ENCODE data around the gene POLR1B.

DNA sequence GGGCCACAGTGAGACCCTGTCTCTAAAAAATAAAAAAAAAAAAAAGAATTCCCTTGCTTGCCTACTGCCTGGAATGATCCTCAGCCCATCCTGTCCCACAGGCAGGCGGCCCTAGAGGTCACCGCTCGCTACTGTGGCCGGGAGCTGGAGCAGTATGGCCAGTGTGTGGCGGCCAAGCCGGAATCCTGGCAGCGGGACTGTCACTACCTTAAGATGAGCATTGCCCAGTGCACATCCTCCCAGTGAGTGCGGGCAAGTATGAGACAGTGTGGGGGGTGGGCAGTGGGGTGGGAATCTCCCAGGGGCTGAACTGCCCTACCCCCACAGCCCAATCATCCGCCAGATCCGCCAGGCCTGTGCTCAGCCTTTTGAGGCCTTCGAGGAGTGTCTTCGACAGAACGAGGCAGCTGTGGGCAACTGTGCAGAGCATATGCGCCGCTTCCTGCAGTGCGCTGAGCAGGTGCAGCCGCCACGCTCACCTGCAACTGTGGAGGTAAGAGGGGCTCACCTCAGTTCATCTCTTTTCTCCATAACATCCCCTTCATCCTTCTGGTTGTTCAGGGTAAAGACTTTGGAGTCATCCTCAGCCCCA, 43.7 kb downstream of the POLR1B start:
- no peak for TF ChIP-seq ZMAT3 (CRISPR knock-in tag; conservative IDR thresholded peaks at IDR 0.05)
- no peak for TF ChIP-seq ZNF207 (IDR thresholded peaks at IDR 0.05; ENCODE audit: borderline replicate concordance)
- TF ChIP-seq EZH2 (conservative IDR thresholded peaks at IDR 0.05; ENCODE audit: low read depth, low read length): no peak
- TF ChIP-seq ZNF746 (CRISPR knock-in tag; IDR thresholded peaks at IDR 0.05): no peak
- no peak for TF ChIP-seq MAFF (IDR thresholded peaks at IDR 0.05; ENCODE audit: low read depth, low read length)

Measured in HepG2 (cell line).